Chondrocyte (in vitro differentiated cells): ENCODE measurements around the gene PRTG. TPM values are rescaled to one million over a fixed set of nuclear protein-coding genes. Genes with fewer than 3 reads are reported as not detected.

Experiments used
- DNase-seq: peaks from one replicate; pipeline ENCODE4 v3.0.0; 2021; ENCODE audit warnings: mixed read lengths, low spot score
- H3K27ac Mint-ChIP-seq: one replicate; pipeline ENCODE4 v1.8.0; 2021; ENCODE audit warnings: mild to moderate bottlenecking, moderate library complexity, mixed read lengths; ENCODE audit not compliant: unreplicated experiment
- H3K27me3 Mint-ChIP-seq: 2 replicates; pipeline ENCODE4 v1.8.0; 2021; ENCODE audit warnings: low read depth, mixed read lengths
- H3K36me3 Mint-ChIP-seq: 2 replicates; pipeline ENCODE4 v1.8.0; 2021; ENCODE audit warnings: low read depth, mixed read lengths
- H3K4me1 Mint-ChIP-seq: 2 replicates; pipeline ENCODE4 v1.8.0; 2021; ENCODE audit warnings: low read depth, mild to moderate bottlenecking, mixed read lengths
- H3K4me3 Mint-ChIP-seq: one replicate; pipeline ENCODE4 v1.8.0; 2021; ENCODE audit warnings: mild to moderate bottlenecking, moderate library complexity, mixed read lengths; ENCODE audit not compliant: unreplicated experiment
- H3K9me3 Mint-ChIP-seq: 2 replicates; pipeline ENCODE4 v1.8.0; 2021; ENCODE audit warnings: low read depth, mixed read lengths
- total RNA-seq: library from RNA; stranded (reverse); gene quantifications from 3 replicates; pipeline ENCODE4 v1.2.1, GENCODE V29; 2021
- TF ChIP-seq, protein P1 (sequence below): fragments of 200-600 bp; sonication (generic); IDR thresholded peaks from 2 replicates; pipeline ENCODE4 v1.5.0; 2021; ENCODE audit warnings: antibody characterized with exemption, mild to moderate bottlenecking, moderate library complexity

PRTG gene
- total RNA-seq, 1 donor from 2014 or later, result 3.1 TPM

DNA sequence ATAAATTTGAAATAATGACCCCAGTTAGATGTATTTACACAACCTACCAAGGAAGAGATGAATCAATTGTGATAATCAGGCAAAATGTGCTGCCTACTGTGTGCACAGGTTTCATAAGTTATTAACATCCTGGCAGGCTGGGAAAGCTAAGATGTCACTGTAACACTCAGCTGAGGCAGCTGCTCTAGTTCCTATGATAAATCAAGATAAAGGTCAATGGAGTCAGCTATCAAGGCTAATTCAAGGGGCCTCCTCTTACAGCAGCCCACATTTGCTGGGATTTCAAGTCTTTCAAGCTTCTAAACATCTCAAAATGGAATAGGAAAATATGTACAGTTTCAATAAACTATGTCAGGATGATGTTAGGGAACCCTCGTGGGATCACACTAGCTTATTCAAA lies 84.1 kb downstream of the PRTG start:
- Mint-ChIP-seq H3K27ac (no peak overlapping the region), H3K27me3 (no peaks in the 10 kb centered on the region), H3K36me3 (no peaks in the 10 kb centered on the region), H3K9me3 (no peaks in the 10 kb centered on the region), H3K4me1 (peaks cover 20% of the 10 kb centered on the region), H3K4me3 (no peak overlapping the region)
- no peak for DNase-seq
- TF ChIP-seq, protein P1, sequence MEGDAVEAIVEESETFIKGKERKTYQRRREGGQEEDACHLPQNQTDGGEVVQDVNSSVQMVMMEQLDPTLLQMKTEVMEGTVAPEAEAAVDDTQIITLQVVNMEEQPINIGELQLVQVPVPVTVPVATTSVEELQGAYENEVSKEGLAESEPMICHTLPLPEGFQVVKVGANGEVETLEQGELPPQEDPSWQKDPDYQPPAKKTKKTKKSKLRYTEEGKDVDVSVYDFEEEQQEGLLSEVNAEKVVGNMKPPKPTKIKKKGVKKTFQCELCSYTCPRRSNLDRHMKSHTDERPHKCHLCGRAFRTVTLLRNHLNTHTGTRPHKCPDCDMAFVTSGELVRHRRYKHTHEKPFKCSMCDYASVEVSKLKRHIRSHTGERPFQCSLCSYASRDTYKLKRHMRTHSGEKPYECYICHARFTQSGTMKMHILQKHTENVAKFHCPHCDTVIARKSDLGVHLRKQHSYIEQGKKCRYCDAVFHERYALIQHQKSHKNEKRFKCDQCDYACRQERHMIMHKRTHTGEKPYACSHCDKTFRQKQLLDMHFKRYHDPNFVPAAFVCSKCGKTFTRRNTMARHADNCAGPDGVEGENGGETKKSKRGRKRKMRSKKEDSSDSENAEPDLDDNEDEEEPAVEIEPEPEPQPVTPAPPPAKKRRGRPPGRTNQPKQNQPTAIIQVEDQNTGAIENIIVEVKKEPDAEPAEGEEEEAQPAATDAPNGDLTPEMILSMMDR, result no peak

DNA sequence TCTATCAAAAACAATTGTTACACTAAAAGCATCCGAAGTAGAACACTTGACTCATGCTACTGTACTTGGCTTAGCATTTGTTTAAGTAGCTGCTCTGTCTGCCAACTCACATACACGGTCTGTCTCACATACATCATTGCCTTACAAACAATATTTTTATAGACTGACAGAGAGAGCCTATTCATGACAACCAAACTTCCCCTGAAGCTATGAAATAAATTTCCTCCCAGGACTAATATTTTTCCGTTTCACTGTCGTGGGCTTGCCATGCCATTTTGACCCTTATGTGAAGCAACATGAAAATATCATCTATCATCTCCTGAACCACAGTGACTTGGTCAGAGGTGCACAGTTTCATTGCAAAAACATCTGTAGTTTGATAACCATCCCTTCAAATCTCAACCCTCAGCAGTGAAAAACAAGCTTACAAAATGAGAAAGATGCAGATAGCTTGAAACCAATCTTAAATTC lies 88.4 kb downstream of the PRTG start:
- Mint-ChIP-seq H3K27ac (peak overlapping the region; percentile 25), H3K4me3 (no peak overlapping the region), H3K27me3 (no peaks in the 10 kb centered on the region), H3K36me3 (no peaks in the 10 kb centered on the region), H3K9me3 (no peaks in the 10 kb centered on the region), H3K4me1 (peaks cover 20% of the 10 kb centered on the region)
- DNase-seq, result no peak
- TF ChIP-seq, protein P1, result no peak

DNA sequence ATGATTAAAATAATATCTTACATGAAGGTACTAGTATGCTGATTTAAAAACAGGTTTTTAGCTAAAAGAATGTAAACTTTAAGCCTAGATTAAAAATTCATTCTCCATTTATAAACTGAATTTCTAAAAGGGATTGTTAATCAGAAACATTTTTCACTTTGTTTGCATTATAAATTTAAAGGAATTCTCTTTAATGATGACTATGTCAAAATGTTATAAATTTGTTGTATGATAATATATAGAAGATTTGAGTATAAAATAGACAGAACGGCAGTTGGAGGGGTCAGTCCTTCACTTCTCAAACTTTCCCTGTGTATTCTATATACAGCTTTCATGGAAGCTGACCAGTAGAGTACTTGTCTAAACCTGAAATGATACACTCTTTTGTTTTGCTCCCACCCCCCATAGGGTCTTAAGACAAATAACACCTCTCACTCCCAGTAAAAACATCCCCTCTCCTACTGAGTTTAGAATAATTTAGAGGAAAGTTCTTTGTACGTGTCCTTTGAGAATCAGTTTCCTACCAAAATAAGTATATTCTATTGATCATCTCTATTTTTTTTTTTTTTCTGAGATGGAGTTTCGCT lies 90.0 kb downstream of the PRTG start:
- DNase-seq, result no peak
- H3K27me3 Mint-ChIP-seq, result no peaks in the 10 kb centered on the region
- H3K36me3 Mint-ChIP-seq, result no peaks in the 10 kb centered on the region
- H3K9me3 Mint-ChIP-seq, result no peaks in the 10 kb centered on the region
- H3K27ac Mint-ChIP-seq, result no peak overlapping the region
- TF ChIP-seq, protein P1, result no peak
- no peak overlapping the region for H3K4me3 Mint-ChIP-seq
- H3K4me1 Mint-ChIP-seq, result peaks cover 24% of the 10 kb centered on the region

DNA sequence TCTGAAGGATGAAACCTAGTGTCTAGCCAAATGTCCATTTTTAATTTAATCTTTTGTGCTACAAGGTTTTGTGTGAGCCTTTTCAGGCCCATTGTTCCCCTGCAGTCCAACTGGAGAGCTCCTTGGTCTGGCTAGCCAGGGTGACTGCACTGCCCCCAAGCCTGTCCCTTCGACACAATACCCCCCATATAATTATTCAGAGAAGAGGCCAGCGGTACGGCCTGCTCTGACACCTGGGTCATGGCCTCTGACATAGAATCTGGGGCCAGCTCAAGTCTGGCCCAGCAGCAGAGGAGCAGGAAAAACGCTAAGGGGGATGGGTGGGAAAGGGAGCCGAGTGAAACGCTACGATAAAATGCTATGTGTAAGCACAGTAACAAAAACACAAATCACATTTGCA lies 90.6 kb downstream of the PRTG start:
- no peaks in the 10 kb centered on the region for H3K27me3 Mint-ChIP-seq
- H3K4me3 Mint-ChIP-seq, result no peak overlapping the region
- no peaks in the 10 kb centered on the region for H3K36me3 Mint-ChIP-seq
- no peaks in the 10 kb centered on the region for H3K9me3 Mint-ChIP-seq
- no peak overlapping the region for H3K27ac Mint-ChIP-seq
- no peak for DNase-seq
- TF ChIP-seq, protein P1, result no peak
- peaks cover 24% of the 10 kb centered on the region for H3K4me1 Mint-ChIP-seq

DNA sequence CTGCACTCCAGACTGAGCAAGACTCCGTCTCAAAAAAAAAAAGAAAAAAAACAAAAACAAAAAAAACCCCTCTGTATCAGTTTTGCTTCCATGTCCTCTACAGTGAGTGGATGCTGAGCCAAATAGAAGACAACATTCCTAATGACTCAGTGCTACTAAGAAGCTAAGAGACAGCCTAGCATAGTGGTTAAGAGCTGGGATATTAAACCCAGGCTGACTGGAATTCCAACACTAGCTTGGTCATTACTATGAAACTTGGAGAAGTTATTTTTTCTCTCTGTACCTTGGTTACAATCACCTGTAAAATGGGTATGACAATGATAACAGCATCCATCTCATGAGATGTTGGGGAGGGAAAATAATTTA lies 93.9 kb downstream of the PRTG start:
- H3K36me3 Mint-ChIP-seq, result no peaks in the 10 kb centered on the region
- DNase-seq, result no peak
- H3K4me1 Mint-ChIP-seq, result peaks cover 14% of the 10 kb centered on the region

More for the DNA sequence above, 93.9 kb downstream of the PRTG start:
- Mint-ChIP-seq H3K27ac (no peak overlapping the region), H3K27me3 (no peaks in the 10 kb centered on the region), H3K4me3 (no peak overlapping the region), H3K9me3 (no peaks in the 10 kb centered on the region)
- TF ChIP-seq, protein P1, result no peak
